Right ventricle myocardium inferior (tissue), 1 donor: ENCODE measurements around the gene ACTRT2. TPM values are rescaled to one million over a fixed set of nuclear protein-coding genes. Genes with fewer than 3 reads are reported as not detected.
A peak's percentile ranks its signal among the peaks of the same experiment; 100 is the strongest.

Source experiments
- ATAC-seq: fragments of 200-7000 bp; cut with Tn5 transposase; one replicate; pipeline ENCODE4 v1.9.1; 2020; ENCODE audit warnings: mild to moderate bottlenecking, moderate library complexity
- DNase-seq: peaks from one replicate; pipeline ENCODE4 v3.0.0; 2021; ENCODE audit errors: missing footprints
- intact Hi-C: fragments of 100-400 bp; cut with DNase I; formaldehyde crosslinking; loops from one replicate; pipeline ENCODE4 v1.11.0; 2022
- total RNA-seq: library from RNA; stranded (reverse); fragmentation: NEBNext Ultra II Directional; extraction: Animal tissue kit (Norgen Biotek cat#: 25700); gene quantifications from one replicate; pipeline ENCODE4 v1.2.1, GENCODE V29; 2021
- donor health status: DM: no; HTN: yes; CAD: no; lungs with severe emphysema.

The ACTRT2 gene
- total RNA-seq, 1 donor from 2014 or later, result not detected

- no peak for ATAC-seq
- intact Hi-C loops, result no loop called here
- DNase-seq, result peak; percentile 31
Observed at GRCh38 chr1:3037281-3038040, 16.2 kb downstream of the ACTRT2 start.

GRCh38 chr1:3038113-3038551, 16.9 kb downstream of the ACTRT2 start:
- ATAC-seq (no peak), DNase-seq (peak; percentile 25)
- intact Hi-C loops, result no loop called here

DNA sequence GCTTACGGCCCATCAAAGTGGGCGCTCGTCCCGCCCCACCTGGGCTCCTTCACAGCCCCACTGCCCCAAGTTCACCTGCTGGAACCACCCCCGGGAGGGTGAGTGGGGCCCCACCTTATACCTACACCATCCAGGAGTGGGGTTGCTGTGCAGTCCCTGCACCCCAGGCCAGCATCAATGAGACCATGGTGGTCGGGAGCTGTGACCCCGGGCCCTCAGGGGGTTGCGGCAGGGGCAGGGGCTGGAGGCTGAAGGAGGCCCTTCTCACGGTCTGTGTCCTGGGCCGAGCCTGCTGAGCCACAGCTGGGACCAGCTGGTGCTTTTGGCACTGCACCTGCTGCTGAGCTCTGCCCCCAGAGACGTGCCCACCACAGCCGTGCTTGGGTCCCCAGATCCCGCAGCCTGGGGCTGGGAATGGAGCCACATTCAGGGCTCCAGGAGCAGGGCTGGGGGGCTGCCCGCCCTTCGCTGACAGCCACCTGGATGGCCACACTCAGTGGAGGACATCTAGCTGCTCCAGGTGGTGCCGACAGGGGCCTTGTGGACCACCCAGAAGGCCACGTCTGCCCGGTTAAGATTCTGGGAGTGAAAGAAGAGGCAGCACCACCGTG, 17.4 kb downstream of the ACTRT2 start:
- intact Hi-C loops, result no loop called here
- DNase-seq (peak; percentile 59), ATAC-seq (no peak)

GRCh38 chr1:3040004-3040403, 18.7 kb downstream of the ACTRT2 start:
- DNase-seq, result no peak
- ATAC-seq, result no peak
- intact Hi-C loops, result no loop called here

GRCh38 chr1:3042481-3042880, 21.2 kb downstream of the ACTRT2 start:
- DNase-seq, result no peak
- ATAC-seq, result no peak
- intact Hi-C loops, result no loop called here

- DNase-seq, result no peak
- intact Hi-C loops, result no loop called here
- ATAC-seq, result no peak
Observed at GRCh38 chr1:3049164-3049563, 27.9 kb downstream of the ACTRT2 start.

DNA sequence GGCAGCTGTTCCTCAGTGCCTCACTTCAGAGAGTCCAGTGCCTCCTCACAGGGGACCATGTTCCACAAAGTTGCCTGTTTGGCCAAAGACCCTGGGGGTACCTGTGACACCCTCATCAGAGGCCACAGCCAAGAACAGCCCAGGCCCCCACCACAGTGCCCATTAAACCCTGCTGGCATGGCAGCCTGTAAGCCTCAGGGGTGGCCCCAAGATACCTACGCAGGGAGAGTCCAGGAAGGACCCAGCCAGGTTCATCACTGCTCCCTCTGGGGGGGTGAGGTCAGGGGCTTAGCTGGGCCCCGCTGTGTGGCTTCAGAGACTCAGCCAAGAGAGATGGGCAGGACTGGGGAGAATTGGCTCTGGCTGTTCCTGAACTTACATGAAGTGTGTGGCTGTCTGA, 28.6 kb downstream of the ACTRT2 start:
- ATAC-seq, result no peak
- no peak for DNase-seq
- intact Hi-C loops, result no loop called here

DNA sequence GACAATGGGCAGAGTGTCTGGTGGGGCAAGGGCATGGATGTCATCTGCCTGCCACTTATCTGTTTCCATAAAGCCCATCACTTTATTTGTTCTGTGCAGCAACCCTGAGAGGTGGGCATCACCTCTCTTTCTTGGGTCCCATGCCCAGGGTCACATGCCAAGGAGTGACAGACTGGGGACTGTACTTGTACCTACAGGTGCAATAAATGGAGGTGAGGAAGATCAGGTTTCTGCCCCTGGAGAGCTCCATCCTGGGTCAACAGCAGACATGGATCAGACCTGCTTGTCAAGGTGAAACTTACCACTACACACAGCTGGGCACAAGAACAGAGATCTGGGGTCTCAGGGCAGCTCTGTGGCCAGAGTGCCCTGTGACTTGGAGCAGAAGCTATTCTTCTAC, 29.3 kb downstream of the ACTRT2 start:
- DNase-seq, result no peak
- intact Hi-C loops, result no loop called here
- ATAC-seq, result no peak

DNA sequence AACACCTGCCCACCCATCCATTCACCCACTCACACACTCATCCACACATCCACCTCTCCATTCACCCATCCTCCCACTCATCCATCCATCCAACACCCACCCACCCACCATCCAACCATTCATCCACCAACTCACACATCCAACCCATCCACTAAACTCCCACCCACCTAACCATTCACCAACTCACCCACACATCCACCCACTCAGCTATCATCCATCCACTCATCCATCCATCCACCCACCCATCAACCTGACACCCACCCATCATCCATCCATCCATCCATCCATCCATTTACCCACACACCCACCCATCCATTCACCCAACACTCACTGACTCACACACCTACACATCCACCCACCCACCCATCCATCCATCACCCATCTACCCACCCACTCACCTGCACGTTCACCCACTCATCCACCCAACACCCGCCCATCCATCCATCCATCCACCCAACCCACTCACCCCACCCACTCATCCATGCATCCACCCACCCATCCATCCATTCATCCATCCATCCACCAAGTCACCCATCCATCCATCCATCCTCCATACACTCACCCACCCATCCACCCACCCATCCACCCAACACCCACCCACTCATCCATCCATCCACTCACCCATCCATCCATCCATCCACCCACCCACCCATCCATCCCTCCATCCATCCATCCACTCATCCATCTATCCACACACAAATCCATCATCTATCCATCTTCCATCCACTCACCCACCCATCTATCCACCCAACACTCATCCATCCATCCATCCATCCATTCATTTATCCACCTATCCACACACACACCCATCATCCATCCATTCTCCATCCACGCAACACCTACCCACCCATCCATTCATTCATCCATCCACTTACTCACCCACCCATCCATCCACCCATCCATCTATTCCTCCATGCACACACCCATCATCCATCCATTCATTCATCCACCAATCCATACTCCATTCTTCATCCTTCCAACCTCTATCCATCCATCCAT, 30.3 kb downstream of the ACTRT2 start:
- DNase-seq, result no peak
- intact Hi-C loops, result no loop called here
- ATAC-seq, result no peak

DNA sequence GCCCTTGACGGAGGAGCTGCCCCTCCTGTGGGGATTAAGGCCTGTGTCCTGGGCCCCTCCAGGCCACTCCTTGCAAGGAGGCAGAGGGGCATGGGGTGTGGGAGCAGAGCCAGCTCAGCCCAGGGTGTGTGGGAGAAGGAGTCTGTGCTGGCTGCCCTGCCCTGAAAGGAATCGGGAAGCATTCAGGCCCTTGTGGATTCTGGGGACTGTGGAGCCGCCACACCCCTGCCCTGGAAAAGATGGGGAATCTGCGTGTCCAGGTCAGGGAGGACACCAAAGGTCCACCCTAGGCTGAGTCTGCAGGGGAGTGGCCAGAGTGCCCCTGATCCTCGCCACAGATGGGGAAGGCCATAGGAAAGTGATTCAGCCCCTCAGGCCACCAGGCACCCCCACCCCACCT, 31.2 kb downstream of the ACTRT2 start:
- no peak for DNase-seq
- intact Hi-C loops, result no loop called here
- ATAC-seq, result no peak

DNA sequence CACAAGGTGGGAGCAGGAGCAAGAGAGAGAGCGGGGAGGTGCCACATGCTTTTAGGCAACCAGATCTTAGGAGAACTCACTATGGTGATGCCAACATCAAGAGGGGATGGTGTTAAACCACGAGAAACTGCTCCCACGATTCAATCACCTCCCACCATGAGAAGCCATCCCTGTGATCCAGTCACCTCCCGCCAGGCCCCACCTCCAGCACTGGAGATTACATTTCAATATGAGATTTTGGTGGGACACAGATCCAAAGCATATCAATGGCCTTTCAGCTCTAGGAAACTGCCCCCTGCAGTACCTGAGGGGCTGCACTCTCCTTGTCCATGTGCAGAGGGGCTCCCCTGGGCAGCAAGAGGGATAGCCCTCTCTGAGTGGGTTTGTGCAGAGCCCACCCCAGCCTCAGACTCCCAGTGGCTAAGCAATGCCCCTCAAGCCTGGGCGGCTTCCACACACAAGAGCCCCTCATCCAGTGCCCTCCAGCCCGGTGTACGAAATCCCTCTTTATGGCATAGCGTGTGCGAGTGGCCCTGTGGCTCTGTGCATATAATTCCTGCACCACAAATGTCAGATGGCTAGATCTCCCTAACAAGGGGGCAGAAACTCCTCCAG, 32.2 kb downstream of the ACTRT2 start:
- no peak for DNase-seq
- ATAC-seq, result no peak
- intact Hi-C loops, result no loop called here

GRCh38 chr1:3053986-3054385, 32.7 kb downstream of the ACTRT2 start:
- DNase-seq (no peak), ATAC-seq (no peak)
- intact Hi-C loops, result no loop called here

GRCh38 chr1:3054474-3054873, 33.2 kb downstream of the ACTRT2 start:
- DNase-seq, result no peak
- intact Hi-C loops, result no loop called here

DNA sequence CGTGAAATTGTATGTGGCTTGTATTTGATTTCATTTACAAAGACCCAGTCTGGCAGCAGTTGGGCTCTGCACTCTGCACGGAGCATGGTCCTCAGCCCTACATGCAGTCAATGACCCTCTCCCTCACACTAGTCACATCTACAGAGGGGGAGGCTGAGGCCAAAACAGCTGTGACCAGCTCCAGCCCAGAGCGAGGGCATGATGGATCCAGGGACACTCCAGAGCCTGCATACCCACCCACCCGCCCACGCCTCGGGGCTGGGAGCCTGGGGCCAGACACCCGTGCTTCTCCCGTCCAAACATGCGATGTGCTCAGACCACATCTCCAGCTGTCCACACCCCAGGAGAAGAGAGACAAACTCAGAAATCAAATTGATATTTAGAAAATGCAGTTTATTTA, 33.8 kb downstream of the ACTRT2 start:
- intact Hi-C loops, result no loop called here
- ATAC-seq (no peak), DNase-seq (no peak)

More at GRCh38 chr1:3054474-3054873, 33.2 kb downstream of the ACTRT2 start:
- ATAC-seq, result no peak

GRCh38 chr1:3056641-3057040, 35.4 kb downstream of the ACTRT2 start:
- no peak for DNase-seq
- no peak for ATAC-seq
- intact Hi-C loops, result no loop called here

DNA sequence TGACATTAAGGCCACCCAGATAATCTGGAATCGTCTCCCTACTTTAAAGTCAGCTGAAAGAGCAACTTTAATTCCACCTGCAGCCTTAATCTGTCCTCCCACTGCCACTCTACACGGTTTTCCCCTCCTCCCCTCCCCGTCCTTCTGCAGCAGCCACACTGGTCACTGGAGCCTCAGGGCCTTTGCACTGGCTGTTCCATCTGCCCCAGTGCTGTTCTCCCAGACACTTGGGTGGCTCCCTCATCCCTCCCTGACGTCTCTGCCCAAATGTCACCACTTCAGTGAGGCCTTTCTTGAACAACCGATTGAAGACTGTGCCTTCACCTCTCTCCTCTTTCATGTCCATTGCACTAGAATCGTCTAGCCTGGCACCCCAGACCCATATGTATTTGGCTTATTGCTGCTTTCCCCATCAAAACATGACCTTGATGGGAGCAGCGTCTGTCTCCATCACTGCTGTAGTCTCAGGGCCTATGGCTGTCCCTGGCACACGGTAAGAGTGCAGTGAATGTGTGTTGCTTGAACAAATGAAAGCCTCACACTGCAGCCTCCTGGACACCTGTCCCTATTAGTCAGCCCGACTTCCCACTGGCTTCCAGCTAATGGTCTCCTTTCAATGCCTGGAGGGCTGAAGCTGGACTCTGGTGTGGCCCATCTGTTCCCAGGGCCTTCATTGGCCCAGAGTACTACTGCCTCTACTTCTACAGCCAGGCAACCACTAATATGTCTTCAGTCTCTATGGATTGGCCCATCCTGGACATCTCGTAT, 37.2 kb downstream of the ACTRT2 start:
- intact Hi-C loops, result no loop called here
- DNase-seq (no peak), ATAC-seq (no peak)

GRCh38 chr1:3060127-3060526, 38.9 kb downstream of the ACTRT2 start:
- ATAC-seq (no peak), DNase-seq (no peak)
- intact Hi-C loops, result no loop called here
